Immature natural killer cell (primary cell): ENCODE data around the gene SNAP23. TPM values are rescaled to one million over a fixed set of nuclear protein-coding genes. Genes with fewer than 3 reads are reported as not detected.

Source experiments
- DNase-seq, 3 donors: peaks; one replicate each; pipeline ENCODE4 v3.0.0; 2022; ENCODE audit warnings: mixed read lengths in 1 of 3
- H3K27ac Mint-ChIP-seq, 6 donors: one replicate each; pipeline ENCODE4 v1.8.0; 2020; ENCODE audit warnings: mixed read lengths in 6 of 6, mild to moderate bottlenecking in 5 of 6, inconsistent platforms in 4 of 6, moderate library complexity in 3 of 6
- H3K27me3 Mint-ChIP-seq, 3 donors: one replicate each; pipeline ENCODE4 v1.8.0; 2020 to 2021; ENCODE audit warnings: low read depth in 3 of 3, mild to moderate bottlenecking in 3 of 3, mixed read lengths in 3 of 3, moderate library complexity in 3 of 3, inconsistent platforms in 1 of 3
- H3K36me3 Mint-ChIP-seq, 3 donors: one replicate each; pipeline ENCODE4 v1.8.0; 2020; ENCODE audit warnings: mixed read lengths in 3 of 3, inconsistent platforms in 2 of 3, mild to moderate bottlenecking in 2 of 3
- H3K4me1 Mint-ChIP-seq, 2 donors: one replicate each; pipeline ENCODE4 v1.8.0; 2020; ENCODE audit warnings: inconsistent platforms in 2 of 2, mild to moderate bottlenecking in 2 of 2, mixed read lengths in 2 of 2, moderate library complexity in 1 of 2
- H3K4me3 Mint-ChIP-seq, 5 donors: one replicate each; pipeline ENCODE4 v1.8.0; 2020; ENCODE audit warnings: mild to moderate bottlenecking in 5 of 5, mixed read lengths in 5 of 5, inconsistent platforms in 3 of 5, moderate library complexity in 3 of 5
- H3K9me3 Mint-ChIP-seq, 6 donors: one replicate each; pipeline ENCODE4 v1.8.0; 2020; ENCODE audit warnings: mild to moderate bottlenecking in 6 of 6, mixed read lengths in 6 of 6, inconsistent platforms in 4 of 6, moderate library complexity in 3 of 6
- polyA plus RNA-seq, 3 donors: library from polyadenylated mRNA; unstranded; fragments of 300-500 nt; fragmentation: Illumina TruSeq; gene quantifications; one replicate each; pipeline ENCODE4 v1.2.3, GENCODE V29; 2021

SNAP23 gene
- polyA plus RNA-seq, result 10 to 100 TPM; 79.2 to 95.4 (median 85.8) TPM

- DNase-seq, result peak; percentile 80 to 83 (median 82)
- Mint-ChIP-seq H3K27me3 (peaks cover 6 to 7% (median 6%) of the 10 kb centered on the region in 3 donors), H3K27ac (peak within 1 kb of the TSS; percentile 89 to 96 (median 96)), H3K9me3 (no peaks in the 10 kb centered on the region), H3K4me1 (peaks cover 50 to 58% of the 10 kb centered on the region in 2 donors), H3K4me3 (peak within 1 kb of the TSS; percentile 93 to 99 (median 96)), H3K36me3 (no peaks in the 10 kb centered on the region)
These were observed at the start of gene SNAP23 for GRCh38 chr15:42495361-42496212. Gene SNAP23, plus strand, starts transcription at chr15:42495634. Its CDS starts 16,213 bp downstream, at chr15:42511847.

- Mint-ChIP-seq H3K4me1 (no peaks in the 10 kb centered on the region), H3K36me3 (peaks cover 29 to 59% (median 41%) of the 10 kb centered on the region in 3 donors), H3K27ac (no peak overlapping the region), H3K27me3 (no peaks in the 10 kb centered on the region), H3K4me3 (no peak overlapping the region), H3K9me3 (no peaks in the 10 kb centered on the region)
- DNase-seq, result no peak
These were observed 47.8 kb upstream of the SNAP23 start for GRCh38 chr15:42447599-42447998.

- Mint-ChIP-seq H3K27ac (no peak overlapping the region), H3K36me3 (peaks cover 29 to 59% (median 41%) of the 10 kb centered on the region in 3 donors), H3K9me3 (no peaks in the 10 kb centered on the region), H3K4me3 (no peak overlapping the region), H3K4me1 (no peaks in the 10 kb centered on the region), H3K27me3 (no peaks in the 10 kb centered on the region)
- no peak for DNase-seq
These were observed 47.2 kb upstream of the SNAP23 start for GRCh38 chr15:42448281-42448680.

GRCh38 chr15:42449770-42450424, 45.5 kb upstream of the SNAP23 start:
- H3K9me3 Mint-ChIP-seq, result no peaks in the 10 kb centered on the region
- H3K27me3 Mint-ChIP-seq, result no peaks in the 10 kb centered on the region
- DNase-seq, result no peak
- H3K4me1 Mint-ChIP-seq, result no peaks in the 10 kb centered on the region
- H3K36me3 Mint-ChIP-seq, result peaks cover 26 to 60% (median 41%) of the 10 kb centered on the region in 3 donors
- H3K27ac Mint-ChIP-seq, result no peak overlapping the region
- H3K4me3 Mint-ChIP-seq, result no peak overlapping the region

GRCh38 chr15:42450425-42450790, 45.0 kb upstream of the SNAP23 start:
- no peak for DNase-seq
- H3K4me1 Mint-ChIP-seq, result no peaks in the 10 kb centered on the region
- H3K27ac Mint-ChIP-seq, result no peak overlapping the region
- H3K4me3 Mint-ChIP-seq, result no peak overlapping the region
- no peaks in the 10 kb centered on the region for H3K27me3 Mint-ChIP-seq
- H3K36me3 Mint-ChIP-seq, result peaks cover 26 to 57% (median 41%) of the 10 kb centered on the region in 3 donors
- no peaks in the 10 kb centered on the region for H3K9me3 Mint-ChIP-seq

GRCh38 chr15:42453826-42454225, 41.6 kb upstream of the SNAP23 start:
- Mint-ChIP-seq H3K36me3 (peaks cover 16 to 42% (median 27%) of the 10 kb centered on the region in 3 donors), H3K4me3 (no peak overlapping the region), H3K27ac (no peak overlapping the region), H3K9me3 (no peaks in the 10 kb centered on the region), H3K27me3 (no peaks in the 10 kb centered on the region), H3K4me1 (peaks cover 3 to 13% of the 10 kb centered on the region in 2 donors)
- DNase-seq, result no peak

GRCh38 chr15:42456531-42456930, 38.9 kb upstream of the SNAP23 start:
- Mint-ChIP-seq H3K9me3 (no peaks in the 10 kb centered on the region), H3K27me3 (no peaks in the 10 kb centered on the region), H3K4me1 (peaks cover 4 to 13% of the 10 kb centered on the region in 2 donors), H3K27ac (no peak overlapping the region), H3K36me3 (peaks cover 3 to 15% (median 4%) of the 10 kb centered on the region in 3 donors), H3K4me3 (no peak overlapping the region)
- DNase-seq, result no peak

GRCh38 chr15:42456971-42457370, 38.5 kb upstream of the SNAP23 start:
- Mint-ChIP-seq H3K9me3 (no peaks in the 10 kb centered on the region), H3K4me1 (peaks cover 4 to 13% of the 10 kb centered on the region in 2 donors), H3K36me3 (peaks cover 0 to 11% (median 0%) of the 10 kb centered on the region in 3 donors), H3K27ac (peak overlapping the region in 2 of 6 donors; percentile 22 to 36), H3K27me3 (no peaks in the 10 kb centered on the region), H3K4me3 (no peak overlapping the region)
- DNase-seq, result no peak

- no peak for DNase-seq
- Mint-ChIP-seq H3K4me1 (peaks cover 4 to 13% of the 10 kb centered on the region in 2 donors), H3K4me3 (no peak overlapping the region), H3K9me3 (no peaks in the 10 kb centered on the region), H3K27me3 (no peaks in the 10 kb centered on the region), H3K36me3 (peaks cover 0 to 11% (median 0%) of the 10 kb centered on the region in 3 donors), H3K27ac (peak overlapping the region in 2 of 6 donors; percentile 5 to 21)
These were observed 37.7 kb upstream of the SNAP23 start for GRCh38 chr15:42457445-42458442.

GRCh38 chr15:42461261-42461660, 34.2 kb upstream of the SNAP23 start:
- peaks cover 4 to 13% of the 10 kb centered on the region in 2 donors for H3K4me1 Mint-ChIP-seq
- H3K9me3 Mint-ChIP-seq, result no peaks in the 10 kb centered on the region
- H3K36me3 Mint-ChIP-seq, result peaks cover 0 to 13% (median 0%) of the 10 kb centered on the region in 3 donors
- H3K4me3 Mint-ChIP-seq, result no peak overlapping the region
- peak overlapping the region in 1 of 6 donors; percentile 28 for H3K27ac Mint-ChIP-seq
- H3K27me3 Mint-ChIP-seq, result no peaks in the 10 kb centered on the region
- no peak for DNase-seq

GRCh38 chr15:42465520-42466259, 29.7 kb upstream of the SNAP23 start:
- no peaks in the 10 kb centered on the region for H3K9me3 Mint-ChIP-seq
- H3K4me3 Mint-ChIP-seq, result no peak overlapping the region
- H3K27ac Mint-ChIP-seq, result no peak overlapping the region
- no peaks in the 10 kb centered on the region for H3K4me1 Mint-ChIP-seq
- DNase-seq, result no peak
- peaks cover 0 to 12% (median 5%) of the 10 kb centered on the region in 3 donors for H3K36me3 Mint-ChIP-seq
- peaks cover 0 to 2% (median 0%) of the 10 kb centered on the region in 3 donors for H3K27me3 Mint-ChIP-seq

GRCh38 chr15:42471002-42471401, 24.4 kb upstream of the SNAP23 start:
- Mint-ChIP-seq H3K27me3 (peaks cover 0 to 5% (median 0%) of the 10 kb centered on the region in 3 donors), H3K9me3 (no peaks in the 10 kb centered on the region), H3K4me3 (no peak overlapping the region), H3K36me3 (peaks cover 0 to 8% (median 5%) of the 10 kb centered on the region in 3 donors), H3K27ac (peak overlapping the region in 2 of 6 donors; percentile 46 to 55), H3K4me1 (peaks cover 2 to 9% of the 10 kb centered on the region in 2 donors)
- DNase-seq, result no peak
